Right atrium auricular region (tissue), 2 donors: ENCODE data around the gene LARP4. TPM values are rescaled to one million over a fixed set of nuclear protein-coding genes. Genes with fewer than 3 reads are reported as not detected.

ENCODE experiments used
- DNase-seq: peaks from one replicate; pipeline ENCODE4 v3.0.0-alpha.2; 2019; ENCODE audit warnings: low spot score
- H3K27ac ChIP-seq, 2 donors: fragments of 200-600 bp; sonication (generic); 1 replicate in 1 of 2; 2 replicates in 1 of 2; pipeline ENCODE4 v1.5.1; 2016 to 2019
- H3K27me3 ChIP-seq, 2 donors: fragments of 200-600 bp; sonication (generic); one replicate each; pipeline versions ENCODE4 v1.5.1 to v1.6.0; 2017 to 2019
- H3K36me3 ChIP-seq: fragments of 200-600 bp; sonication (generic); one replicate; pipeline ENCODE4 v1.5.1; 2016
- H3K4me1 ChIP-seq, 2 donors: fragments of 200-600 bp; sonication (generic); one replicate each; pipeline versions ENCODE4 v1.5.1 to v1.6.0; 2017 to 2019
- H3K4me3 ChIP-seq, 2 donors: fragments of 200-600 bp; sonication (generic); 1 replicate in 1 of 2; 2 replicates in 1 of 2; pipeline ENCODE4 v1.5.1; 2017 to 2019; ENCODE audit warnings: mild to moderate bottlenecking in 1 of 2, moderate library complexity in 1 of 2
- H3K9me3 ChIP-seq, 2 donors: fragments of 200-600 bp; sonication (generic); one replicate each; pipeline ENCODE4 v1.5.1; 2019
- total RNA-seq, 2 donors: library from RNA; depleted of rRNA; stranded (reverse); fragments of >200 nt; gene quantifications; one replicate each; pipeline ENCODE4 v1.1.0, GENCODE V29; 2016
- TF ChIP-seq, protein P1 (sequence below), 2 donors: fragments of 200-600 bp; sonication (generic); IDR thresholded peaks; one replicate each; pipeline ENCODE4 v1.5.1; 2019; ENCODE audit warnings: antibody characterized with exemption in 2 of 2

The LARP4 gene
- total RNA-seq, 2 donors from 2014 or later, result 42.9 to 43.0 TPM

DNA sequence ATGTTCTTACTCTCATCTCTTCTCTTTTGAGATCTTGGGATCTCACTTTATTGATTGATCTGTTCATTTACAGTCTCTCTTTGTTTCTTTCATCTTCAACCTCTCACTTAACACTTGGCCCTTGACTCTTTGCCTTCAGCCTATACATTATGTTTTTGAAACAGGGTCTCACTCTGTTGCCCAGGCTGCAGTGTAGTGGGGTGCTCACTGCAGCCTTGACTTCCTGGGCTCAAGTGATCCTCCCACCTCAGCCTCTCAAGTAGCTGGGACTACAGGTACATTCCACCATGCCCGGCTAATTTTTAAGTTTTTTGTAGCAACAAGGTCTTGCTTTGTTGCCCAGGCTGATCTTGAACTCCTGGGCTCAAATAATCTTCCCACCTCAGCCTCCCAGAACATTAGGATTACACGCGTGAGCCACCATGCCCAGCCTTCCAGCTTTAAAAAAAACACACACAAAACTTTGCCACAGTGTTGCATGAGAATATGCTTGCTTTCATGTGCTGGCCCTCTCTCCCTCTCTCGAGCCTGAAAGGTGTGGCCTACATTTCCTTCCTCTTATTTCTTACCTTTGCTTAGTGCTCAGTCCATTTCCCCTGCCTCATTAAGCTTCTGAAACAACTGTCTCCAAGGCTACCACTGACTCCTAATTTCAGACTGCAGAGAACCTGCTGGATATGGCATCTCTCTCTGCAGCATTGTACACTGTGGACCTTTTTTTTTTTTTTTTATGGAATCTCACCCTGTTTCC lies 114.0 kb downstream of the LARP4 start:
- Histone ChIP-seq H3K4me1 (peaks cover 0 to 30% of the 10 kb centered on the region in 2 donors), H3K4me3 (no peak overlapping the region), H3K36me3 (no peaks in the 10 kb centered on the region), H3K27me3 (no peaks in the 10 kb centered on the region), H3K27ac (no peak overlapping the region), H3K9me3 (no peaks in the 10 kb centered on the region)
- TF ChIP-seq, protein P1, sequence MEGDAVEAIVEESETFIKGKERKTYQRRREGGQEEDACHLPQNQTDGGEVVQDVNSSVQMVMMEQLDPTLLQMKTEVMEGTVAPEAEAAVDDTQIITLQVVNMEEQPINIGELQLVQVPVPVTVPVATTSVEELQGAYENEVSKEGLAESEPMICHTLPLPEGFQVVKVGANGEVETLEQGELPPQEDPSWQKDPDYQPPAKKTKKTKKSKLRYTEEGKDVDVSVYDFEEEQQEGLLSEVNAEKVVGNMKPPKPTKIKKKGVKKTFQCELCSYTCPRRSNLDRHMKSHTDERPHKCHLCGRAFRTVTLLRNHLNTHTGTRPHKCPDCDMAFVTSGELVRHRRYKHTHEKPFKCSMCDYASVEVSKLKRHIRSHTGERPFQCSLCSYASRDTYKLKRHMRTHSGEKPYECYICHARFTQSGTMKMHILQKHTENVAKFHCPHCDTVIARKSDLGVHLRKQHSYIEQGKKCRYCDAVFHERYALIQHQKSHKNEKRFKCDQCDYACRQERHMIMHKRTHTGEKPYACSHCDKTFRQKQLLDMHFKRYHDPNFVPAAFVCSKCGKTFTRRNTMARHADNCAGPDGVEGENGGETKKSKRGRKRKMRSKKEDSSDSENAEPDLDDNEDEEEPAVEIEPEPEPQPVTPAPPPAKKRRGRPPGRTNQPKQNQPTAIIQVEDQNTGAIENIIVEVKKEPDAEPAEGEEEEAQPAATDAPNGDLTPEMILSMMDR (IDR thresholded peaks at IDR 0.05), result no peak
- DNase-seq, result no peak

DNA sequence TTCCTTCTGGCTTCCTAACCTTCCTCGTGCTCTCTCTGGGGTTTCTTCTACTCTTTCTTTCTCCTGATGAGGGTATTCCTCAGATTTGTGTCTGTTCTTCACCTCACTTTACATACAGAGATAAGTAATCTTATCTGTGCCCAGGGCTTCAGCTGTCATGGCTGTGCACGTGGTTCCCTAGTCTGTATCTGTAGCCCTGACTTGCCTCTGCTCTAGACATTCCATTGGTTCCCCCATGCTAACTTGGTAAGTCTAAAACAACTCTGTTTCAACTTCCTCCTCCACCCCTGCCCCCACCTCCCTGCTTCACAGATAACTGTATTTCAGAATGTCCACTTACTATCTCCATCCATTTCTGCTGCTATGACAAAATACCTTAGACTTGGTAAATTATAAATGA lies 114.9 kb downstream of the LARP4 start:
- no peak overlapping the region for H3K27ac ChIP-seq
- peaks cover 0 to 23% of the 10 kb centered on the region in 2 donors for H3K4me1 ChIP-seq
- no peak for DNase-seq
- TF ChIP-seq, protein P1 (IDR thresholded peaks at IDR 0.05), result no peak
- H3K4me3 ChIP-seq, result no peak overlapping the region
- H3K9me3 ChIP-seq, result no peaks in the 10 kb centered on the region
- no peaks in the 10 kb centered on the region for H3K27me3 ChIP-seq
- H3K36me3 ChIP-seq, result no peaks in the 10 kb centered on the region

DNA sequence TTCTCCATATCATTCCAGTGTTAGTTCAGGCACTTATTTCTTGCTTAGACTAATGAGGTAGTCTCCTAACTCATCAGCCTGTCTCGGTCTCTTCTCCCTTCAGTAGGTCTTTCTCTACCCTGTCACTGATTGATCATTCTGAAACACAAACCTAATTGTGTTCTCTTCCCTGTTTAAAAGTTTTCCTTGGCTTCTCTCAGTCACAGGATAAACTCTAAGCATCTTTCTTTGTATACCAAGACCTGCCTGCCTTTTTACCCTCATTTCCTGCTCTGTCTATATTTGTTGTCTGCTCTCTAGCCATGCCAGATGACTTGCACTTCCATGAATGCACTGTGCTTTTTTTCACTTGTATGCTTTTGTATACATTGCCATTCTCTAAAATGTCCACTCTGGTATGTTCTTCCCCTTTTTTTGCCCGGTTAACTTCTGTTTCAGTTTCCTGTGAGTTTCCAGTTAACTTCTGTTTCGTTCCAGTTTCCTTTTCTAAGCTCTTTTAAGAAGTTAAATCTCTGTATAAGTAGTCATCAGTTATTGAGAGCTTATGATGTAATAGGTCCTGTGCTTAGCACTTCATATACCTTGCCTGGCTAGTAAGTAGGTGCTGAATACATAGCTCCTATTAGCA lies 116.8 kb downstream of the LARP4 start:
- DNase-seq, result no peak
- H3K4me1 ChIP-seq, result peaks cover 0 to 32% of the 10 kb centered on the region in 2 donors
- peak overlapping the region in 1 of 2 donors; percentile 39 for H3K27ac ChIP-seq
- H3K27me3 ChIP-seq, result no peaks in the 10 kb centered on the region
- H3K9me3 ChIP-seq, result no peaks in the 10 kb centered on the region
- TF ChIP-seq, protein P1 (IDR thresholded peaks at IDR 0.05), result no peak
- H3K36me3 ChIP-seq, result no peaks in the 10 kb centered on the region
- H3K4me3 ChIP-seq, result no peak overlapping the region

DNA sequence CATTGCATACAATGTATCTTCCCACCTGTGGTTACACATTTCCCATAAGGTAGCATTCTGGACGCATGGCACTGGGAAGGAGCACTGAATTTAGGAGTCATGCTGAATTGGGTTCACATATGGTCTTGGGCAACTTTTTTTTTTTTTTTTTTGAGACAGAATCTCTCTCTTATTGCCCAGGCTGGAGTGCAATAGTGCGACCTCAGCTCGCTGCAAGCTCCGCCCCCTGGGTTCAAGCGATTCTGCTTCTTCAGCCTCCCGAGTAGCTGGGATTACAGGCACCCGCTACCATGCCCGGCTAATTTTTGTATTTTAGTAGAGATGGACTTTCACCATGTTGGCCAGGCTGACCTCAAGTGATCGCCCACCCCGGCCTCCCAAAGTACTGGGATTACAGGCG lies 117.4 kb downstream of the LARP4 start:
- Histone ChIP-seq H3K36me3 (no peaks in the 10 kb centered on the region), H3K27me3 (no peaks in the 10 kb centered on the region), H3K4me3 (no peak overlapping the region), H3K4me1 (peaks cover 0 to 32% of the 10 kb centered on the region in 2 donors), H3K9me3 (no peaks in the 10 kb centered on the region), H3K27ac (no peak overlapping the region)
- no peak for DNase-seq
- TF ChIP-seq, protein P1 (IDR thresholded peaks at IDR 0.05), result no peak

DNA sequence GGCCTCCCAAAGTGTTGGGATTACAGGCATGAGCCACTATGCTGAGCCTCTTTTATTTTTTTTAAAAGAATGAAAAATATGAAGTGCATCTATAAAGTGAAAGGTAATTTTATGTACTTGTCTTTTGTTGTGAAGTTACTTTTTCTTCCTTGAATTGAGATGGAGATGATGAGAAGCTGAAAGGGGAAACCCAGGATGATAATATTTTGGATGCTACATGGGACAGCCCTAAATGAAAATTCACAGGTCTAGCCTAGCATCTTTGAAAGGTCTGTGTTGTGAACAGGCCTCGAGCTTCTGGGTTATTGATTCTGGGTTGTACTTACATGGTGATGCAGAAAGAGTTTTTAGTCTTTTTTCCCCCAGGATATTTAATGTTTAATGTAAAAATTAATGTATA lies 118.7 kb downstream of the LARP4 start:
- Histone ChIP-seq H3K4me1 (peaks cover 0 to 32% of the 10 kb centered on the region in 2 donors), H3K27me3 (no peaks in the 10 kb centered on the region), H3K9me3 (no peaks in the 10 kb centered on the region), H3K27ac (no peak overlapping the region), H3K4me3 (no peak overlapping the region), H3K36me3 (no peaks in the 10 kb centered on the region)
- TF ChIP-seq, protein P1 (IDR thresholded peaks at IDR 0.05), result no peak
- no peak for DNase-seq
